Stimulated activated effector memory CD8-positive, alpha-beta T cell treated with anti-CD3 and anti-CD28 coated beads, Interleukin-12 subunit alpha, Interleukin-12 subunit beta, amount 100 ng/mL, for 72 hours (primary cell): ENCODE data around the gene STAC.
"Not testable (repeated sequence)": the region's sequence is repeated elsewhere in the genome, so short reads cannot be mapped to it uniquely, and the experiment has no call there.

Source experiments
- ATAC-seq: fragments of 150-1000 bp; cut with Tn5 transposase; 2 replicates; pipeline ENCODE4 v1.10.0; 2021
- DNase-seq, 2 donors: peaks; one replicate each; pipeline ENCODE4 v3.0.0; 2021 to 2022; ENCODE audit warnings: low spot score in 2 of 2
- H3K27ac Mint-ChIP-seq: one replicate; pipeline ENCODE4 v1.8.0; 2022; ENCODE audit warnings: mild to moderate bottlenecking, mixed read lengths
- H3K36me3 Mint-ChIP-seq: one replicate; pipeline ENCODE4 v1.8.0; 2022; ENCODE audit warnings: mild to moderate bottlenecking, mixed read lengths
- H3K4me1 Mint-ChIP-seq: one replicate; pipeline ENCODE4 v1.8.0; 2022; ENCODE audit warnings: mixed read lengths
- H3K4me3 Mint-ChIP-seq: one replicate; pipeline ENCODE4 v1.8.0; 2022; ENCODE audit warnings: mild to moderate bottlenecking, mixed read lengths
- H3K9me3 Mint-ChIP-seq: one replicate; pipeline ENCODE4 v1.8.0; 2022; ENCODE audit warnings: mixed read lengths

STAC gene

GRCh38 chr3:36482256-36482655, 102.0 kb downstream of the STAC start:
- no peaks in the 10 kb centered on the region for H3K4me1 Mint-ChIP-seq
- H3K36me3 Mint-ChIP-seq: no peaks in the 10 kb centered on the region
- ATAC-seq (no peak), DNase-seq (no peak)
- H3K9me3 Mint-ChIP-seq: peaks cover 14% of the 10 kb centered on the region
- no peak overlapping the region for H3K27ac Mint-ChIP-seq
- H3K4me3 Mint-ChIP-seq: no peak overlapping the region

GRCh38 chr3:36482880-36483279, 102.6 kb downstream of the STAC start:
- H3K36me3 Mint-ChIP-seq: no peaks in the 10 kb centered on the region
- no peak for ATAC-seq
- H3K4me1 Mint-ChIP-seq: no peaks in the 10 kb centered on the region
- peaks cover 14% of the 10 kb centered on the region for H3K9me3 Mint-ChIP-seq
- no peak for DNase-seq
- no peak overlapping the region for H3K4me3 Mint-ChIP-seq
- H3K27ac Mint-ChIP-seq: no peak overlapping the region

- H3K4me3 Mint-ChIP-seq: no peak overlapping the region
- H3K9me3 Mint-ChIP-seq: peaks cover 11% of the 10 kb centered on the region
- DNase-seq: no peak
- ATAC-seq: no peak
- H3K4me1 Mint-ChIP-seq: no peaks in the 10 kb centered on the region
- no peak overlapping the region for H3K27ac Mint-ChIP-seq
- no peaks in the 10 kb centered on the region for H3K36me3 Mint-ChIP-seq
These were observed 103.4 kb downstream of the STAC start for GRCh38 chr3:36483709-36484108.

GRCh38 chr3:36484386-36484785, 104.1 kb downstream of the STAC start:
- Mint-ChIP-seq H3K4me1 (no peaks in the 10 kb centered on the region), H3K9me3 (peaks cover 8% of the 10 kb centered on the region), H3K36me3 (no peaks in the 10 kb centered on the region), H3K4me3 (no peak overlapping the region), H3K27ac (no peak overlapping the region)
- no peak for DNase-seq
- no peak for ATAC-seq

GRCh38 chr3:36486009-36486795, 105.9 kb downstream of the STAC start:
- no peak overlapping the region for H3K4me3 Mint-ChIP-seq
- H3K4me1 Mint-ChIP-seq: no peaks in the 10 kb centered on the region
- no peak overlapping the region for H3K27ac Mint-ChIP-seq
- peaks cover 8% of the 10 kb centered on the region for H3K9me3 Mint-ChIP-seq
- DNase-seq (no peak), ATAC-seq (no peak)
- no peaks in the 10 kb centered on the region for H3K36me3 Mint-ChIP-seq

- Mint-ChIP-seq H3K27ac (no peak overlapping the region), H3K4me1 (no peaks in the 10 kb centered on the region), H3K4me3 (no peak overlapping the region), H3K9me3 (peaks cover 4% of the 10 kb centered on the region), H3K36me3 (no peaks in the 10 kb centered on the region)
- no peak for ATAC-seq
- DNase-seq: no peak
These were observed 107.3 kb downstream of the STAC start for GRCh38 chr3:36487616-36488015.

GRCh38 chr3:36488077-36488789, 107.9 kb downstream of the STAC start:
- no peaks in the 10 kb centered on the region for H3K36me3 Mint-ChIP-seq
- H3K9me3 Mint-ChIP-seq: peaks cover 4% of the 10 kb centered on the region
- no peak for ATAC-seq
- H3K4me3 Mint-ChIP-seq: no peak overlapping the region
- no peak for DNase-seq
- H3K4me1 Mint-ChIP-seq: no peaks in the 10 kb centered on the region
- no peak overlapping the region for H3K27ac Mint-ChIP-seq

- Mint-ChIP-seq H3K4me3 (no peak overlapping the region), H3K27ac (no peak overlapping the region), H3K4me1 (no peaks in the 10 kb centered on the region), H3K9me3 (peaks cover 4% of the 10 kb centered on the region), H3K36me3 (no peaks in the 10 kb centered on the region)
- no peak for ATAC-seq
- no peak for DNase-seq
These were observed 108.8 kb downstream of the STAC start for GRCh38 chr3:36489101-36489500.

- DNase-seq (no peak), ATAC-seq (no peak)
- no peak overlapping the region for H3K27ac Mint-ChIP-seq
- peaks cover 4% of the 10 kb centered on the region for H3K9me3 Mint-ChIP-seq
- no peaks in the 10 kb centered on the region for H3K4me1 Mint-ChIP-seq
- no peak overlapping the region for H3K4me3 Mint-ChIP-seq
- no peaks in the 10 kb centered on the region for H3K36me3 Mint-ChIP-seq
These were observed 109.5 kb downstream of the STAC start for GRCh38 chr3:36489679-36490425.

- Mint-ChIP-seq H3K27ac (no peak overlapping the region), H3K9me3 (no peaks in the 10 kb centered on the region), H3K4me3 (no peak overlapping the region), H3K4me1 (no peaks in the 10 kb centered on the region), H3K36me3 (no peaks in the 10 kb centered on the region)
- no peak for ATAC-seq
- DNase-seq: no peak
These were observed 112.7 kb downstream of the STAC start for GRCh38 chr3:36493051-36493450.

GRCh38 chr3:36494461-36495109, 114.3 kb downstream of the STAC start:
- Mint-ChIP-seq H3K36me3 (no peaks in the 10 kb centered on the region), H3K9me3 (no peaks in the 10 kb centered on the region), H3K4me1 (no peaks in the 10 kb centered on the region), H3K27ac (no peak overlapping the region), H3K4me3 (no peak overlapping the region)
- no peak for DNase-seq
- no peak for ATAC-seq

- no peak for DNase-seq
- H3K4me3 Mint-ChIP-seq: no peak overlapping the region
- H3K27ac Mint-ChIP-seq: no peak overlapping the region
- H3K9me3 Mint-ChIP-seq: no peaks in the 10 kb centered on the region
- H3K36me3 Mint-ChIP-seq: no peaks in the 10 kb centered on the region
- no peak for ATAC-seq
- no peaks in the 10 kb centered on the region for H3K4me1 Mint-ChIP-seq
These were observed 116.7 kb downstream of the STAC start for GRCh38 chr3:36496684-36497633.

- not testable (repeated sequence) for H3K4me1 Mint-ChIP-seq, H3K36me3 Mint-ChIP-seq, H3K4me3 Mint-ChIP-seq, H3K27ac Mint-ChIP-seq, DNase-seq, H3K9me3 Mint-ChIP-seq, ATAC-seq
These were observed 119.7 kb downstream of the STAC start for GRCh38 chr3:36500053-36500452.

- H3K9me3 Mint-ChIP-seq: no peaks in the 10 kb centered on the region
- no peak overlapping the region for H3K4me3 Mint-ChIP-seq
- H3K27ac Mint-ChIP-seq: no peak overlapping the region
- no peak for ATAC-seq
- H3K4me1 Mint-ChIP-seq: no peaks in the 10 kb centered on the region
- H3K36me3 Mint-ChIP-seq: no peaks in the 10 kb centered on the region
- no peak for DNase-seq
These were observed 121.3 kb downstream of the STAC start for GRCh38 chr3:36501616-36502015.
